ENCODE results near the gene AP1G2. TPM values are rescaled to one million over a fixed set of nuclear protein-coding genes. Genes with fewer than 3 reads are reported as not detected.
A peak's percentile ranks its signal among the peaks of the same experiment; 100 is the strongest.

The AP1G2 gene
- total RNA-seq, 1 donor from 2014 or later = 65.4 TPM

DNA sequence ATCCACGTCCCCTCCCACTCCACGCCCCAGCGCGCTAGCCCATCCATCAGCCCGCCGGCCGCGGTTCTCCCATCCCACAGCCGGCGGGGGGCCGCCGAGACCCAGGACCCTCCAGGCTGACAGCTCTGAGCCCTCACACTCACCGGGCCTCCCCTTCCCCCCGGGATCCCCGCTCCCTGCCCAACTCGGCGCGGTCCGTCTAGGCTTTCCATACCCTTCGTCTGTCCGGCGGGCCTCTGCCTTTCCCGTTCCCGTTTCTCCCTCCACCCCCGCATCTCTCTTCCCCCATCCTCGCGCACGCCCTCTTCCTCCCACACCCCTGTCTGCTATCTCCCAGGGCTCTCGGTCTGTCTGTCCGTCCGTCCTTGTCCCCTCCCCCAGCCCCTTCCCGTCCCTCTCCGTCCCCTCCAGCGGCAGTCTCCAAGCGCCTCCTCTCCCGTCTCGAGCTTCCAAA is 16.8 kb downstream of the AP1G2 start:
- peak; percentile 64 for DNase-seq (ENCODE audit: low spot score)
- peak overlapping the region; percentile 47 for H3K27ac Mint-ChIP-seq
- H3K4me1 ChIP-seq = peaks cover 40% of the 10 kb centered on the region

DNA sequence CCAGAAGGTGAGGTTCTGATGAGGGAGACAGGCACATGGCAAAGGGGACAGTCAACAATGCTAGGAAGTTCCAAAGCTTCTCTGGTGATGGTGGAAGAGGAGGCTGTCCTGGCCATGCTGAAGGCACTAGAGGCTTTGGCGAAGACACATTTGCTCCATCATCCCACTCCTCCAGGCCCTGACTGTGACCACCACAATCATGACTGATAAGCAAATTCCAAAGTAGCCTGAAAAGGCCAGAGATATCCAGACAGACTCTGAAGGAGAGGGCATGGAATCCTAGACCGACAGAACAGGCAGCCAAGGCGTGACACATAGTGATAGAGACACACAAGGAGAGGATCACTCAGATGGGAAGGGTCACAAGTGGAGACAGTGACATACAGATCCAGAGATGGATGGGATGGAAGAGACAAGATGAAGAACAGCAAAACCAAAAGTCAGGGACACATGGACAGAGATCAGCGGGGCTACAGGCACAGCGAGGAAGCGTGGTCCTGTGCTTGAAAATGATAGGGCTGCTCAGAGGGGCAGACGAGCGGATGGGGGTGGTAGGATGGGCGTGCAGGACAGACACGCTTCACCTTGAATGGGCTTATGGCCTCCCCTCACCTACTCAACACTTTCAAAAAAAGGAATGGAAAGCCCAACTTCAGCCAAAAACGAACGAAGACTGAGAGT is 17.3 kb downstream of the AP1G2 start:
- peaks cover 14% of the 10 kb centered on the region for H3K4me1 Mint-ChIP-seq
- Histone ChIP-seq H3K9ac (no peak overlapping the region), H2AFZ (replicated peaks) (peak overlapping the region; percentile 78), H3K27me3 (no peaks in the 10 kb centered on the region), H3K4me3 (peak overlapping the region; percentile 80), H3K79me2 (ENCODE audit: low read depth) (peaks cover 28% of the 10 kb centered on the region), H3K9me3 (ENCODE audit: low read depth) (no peaks in the 10 kb centered on the region), H3K4me2 (peak overlapping the region; percentile 81), H3F3A (ENCODE audit: low read depth) (peaks cover 39% of the 10 kb centered on the region), H3K4me1 (peaks cover 46% of the 10 kb centered on the region), H4K20me1 (ENCODE audit: low read depth) (peaks cover 15% of the 10 kb centered on the region), H3K27ac (no peak overlapping the region), H3K36me3 (no peaks in the 10 kb centered on the region)
- peaks cover 2% of the 10 kb centered on the region for H3K27me3 Mint-ChIP-seq (ENCODE audit: insufficient read depth, low read depth)
- H3K4me3 Mint-ChIP-seq = no peak overlapping the region
- no peak for TF ChIP-seq EZH2phosphoT487 (IDR thresholded peaks at IDR 0.05)
- H3K27ac Mint-ChIP-seq = no peak overlapping the region
- no peaks in the 10 kb centered on the region for H3K36me3 Mint-ChIP-seq
- H3K9me3 Mint-ChIP-seq = no peaks in the 10 kb centered on the region
- DNase-seq (ENCODE audit: low spot score) = peak; percentile 22

More for the DNA sequence above, 16.8 kb downstream of the AP1G2 start:
- no peaks in the 10 kb centered on the region for H3K27me3 ChIP-seq
- no peak overlapping the region for H3K4me3 Mint-ChIP-seq
- H3K4me1 Mint-ChIP-seq = peaks cover 11% of the 10 kb centered on the region
- peak overlapping the region; percentile 23 for H3K27ac ChIP-seq
- peak overlapping the region; percentile 78 for H2AFZ ChIP-seq (replicated peaks)
- TF ChIP-seq EZH2 (IDR thresholded peaks at IDR 0.05) = no peak
- no peaks in the 10 kb centered on the region for H3K36me3 Mint-ChIP-seq
- no peaks in the 10 kb centered on the region for H3K9me3 Mint-ChIP-seq
- H3K27me3 Mint-ChIP-seq (ENCODE audit: insufficient read depth, low read depth) = peaks cover 2% of the 10 kb centered on the region
- peaks cover 39% of the 10 kb centered on the region for H3F3A ChIP-seq (ENCODE audit: low read depth)
- peaks cover 28% of the 10 kb centered on the region for H3K79me2 ChIP-seq (ENCODE audit: low read depth)
- peaks cover 15% of the 10 kb centered on the region for H4K20me1 ChIP-seq (ENCODE audit: low read depth)
- H3K36me3 ChIP-seq = no peaks in the 10 kb centered on the region
- H3K9me3 ChIP-seq (ENCODE audit: low read depth) = no peaks in the 10 kb centered on the region
- peak overlapping the region; percentile 18 for H3K9ac ChIP-seq
- peak overlapping the region; percentile 81 for H3K4me2 ChIP-seq
- H3K4me3 ChIP-seq = peak overlapping the region; percentile 80

DNA sequence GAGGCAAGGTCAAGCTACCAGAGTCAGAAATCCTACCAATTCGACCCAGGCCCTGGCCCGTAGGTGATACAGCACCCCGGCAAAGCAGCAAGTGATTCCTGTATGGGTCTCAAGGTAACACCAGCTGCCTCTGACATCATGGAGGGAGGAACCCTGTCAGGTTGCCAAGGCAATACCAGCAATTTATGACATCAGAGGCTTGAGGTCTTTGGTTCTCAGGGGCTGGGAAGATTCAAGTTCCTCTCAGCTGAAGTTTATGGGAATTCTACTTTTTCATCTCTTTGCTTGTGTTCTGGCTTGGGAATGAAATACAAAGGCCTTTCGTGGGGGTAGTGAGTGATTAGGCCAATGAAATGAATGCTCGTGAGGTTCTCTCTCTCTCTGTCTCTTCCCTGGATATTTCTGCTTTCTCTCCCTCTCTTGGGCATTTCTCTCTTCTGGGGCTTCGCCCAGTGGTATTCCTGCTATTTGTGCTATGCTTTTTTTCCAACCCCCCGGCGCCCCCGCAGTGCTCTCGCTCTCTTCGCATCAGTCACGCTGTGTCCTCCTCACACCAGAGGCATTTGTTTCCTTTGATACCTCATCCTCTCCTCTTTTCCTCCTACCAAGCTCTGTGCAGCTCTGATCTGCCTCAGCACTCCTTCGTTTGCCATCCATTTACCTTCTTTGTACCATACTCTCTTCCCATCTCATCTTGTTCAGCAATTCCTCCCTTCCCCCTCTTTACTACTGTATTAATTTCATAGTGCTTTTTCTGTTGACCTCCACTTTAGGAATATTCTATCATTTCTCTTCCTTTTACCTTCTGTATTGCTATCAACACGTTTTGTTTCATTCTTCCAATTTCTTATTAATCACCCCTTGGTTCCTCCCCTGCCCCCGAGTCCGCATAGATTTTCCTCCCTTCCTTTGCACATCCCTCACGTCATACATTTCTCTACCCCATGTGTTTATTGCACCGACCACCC is 19.0 kb downstream of the AP1G2 start:
- H3K27ac Mint-ChIP-seq = no peak overlapping the region
- peak; percentile 37 for DNase-seq (ENCODE audit: low spot score)
- Histone ChIP-seq H3K36me3 (no peaks in the 10 kb centered on the region), H3K9ac (no peak overlapping the region), H3K27me3 (no peaks in the 10 kb centered on the region), H3F3A (ENCODE audit: low read depth) (peaks cover 42% of the 10 kb centered on the region), H2AFZ (replicated peaks) (no peak overlapping the region), H3K9me3 (ENCODE audit: low read depth) (no peaks in the 10 kb centered on the region), H3K4me3 (no peak overlapping the region), H3K4me1 (peaks cover 58% of the 10 kb centered on the region), H3K79me2 (ENCODE audit: low read depth) (peaks cover 30% of the 10 kb centered on the region), H3K4me2 (peak overlapping the region; percentile 81), H4K20me1 (ENCODE audit: low read depth) (peaks cover 20% of the 10 kb centered on the region), H3K27ac (no peak overlapping the region)
- H3K4me1 Mint-ChIP-seq = peaks cover 9% of the 10 kb centered on the region
- peaks cover 2% of the 10 kb centered on the region for H3K27me3 Mint-ChIP-seq (ENCODE audit: insufficient read depth, low read depth)
- no peaks in the 10 kb centered on the region for H3K36me3 Mint-ChIP-seq
- H3K4me3 Mint-ChIP-seq = no peak overlapping the region
- no peaks in the 10 kb centered on the region for H3K9me3 Mint-ChIP-seq
- TF ChIP-seq, protein P1, sequence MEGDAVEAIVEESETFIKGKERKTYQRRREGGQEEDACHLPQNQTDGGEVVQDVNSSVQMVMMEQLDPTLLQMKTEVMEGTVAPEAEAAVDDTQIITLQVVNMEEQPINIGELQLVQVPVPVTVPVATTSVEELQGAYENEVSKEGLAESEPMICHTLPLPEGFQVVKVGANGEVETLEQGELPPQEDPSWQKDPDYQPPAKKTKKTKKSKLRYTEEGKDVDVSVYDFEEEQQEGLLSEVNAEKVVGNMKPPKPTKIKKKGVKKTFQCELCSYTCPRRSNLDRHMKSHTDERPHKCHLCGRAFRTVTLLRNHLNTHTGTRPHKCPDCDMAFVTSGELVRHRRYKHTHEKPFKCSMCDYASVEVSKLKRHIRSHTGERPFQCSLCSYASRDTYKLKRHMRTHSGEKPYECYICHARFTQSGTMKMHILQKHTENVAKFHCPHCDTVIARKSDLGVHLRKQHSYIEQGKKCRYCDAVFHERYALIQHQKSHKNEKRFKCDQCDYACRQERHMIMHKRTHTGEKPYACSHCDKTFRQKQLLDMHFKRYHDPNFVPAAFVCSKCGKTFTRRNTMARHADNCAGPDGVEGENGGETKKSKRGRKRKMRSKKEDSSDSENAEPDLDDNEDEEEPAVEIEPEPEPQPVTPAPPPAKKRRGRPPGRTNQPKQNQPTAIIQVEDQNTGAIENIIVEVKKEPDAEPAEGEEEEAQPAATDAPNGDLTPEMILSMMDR (IDR thresholded peaks at IDR 0.05) = no peak
- TF ChIP-seq EZH2 (IDR thresholded peaks at IDR 0.05) (no peak), EZH2phosphoT487 (IDR thresholded peaks at IDR 0.05) (no peak)

DNA sequence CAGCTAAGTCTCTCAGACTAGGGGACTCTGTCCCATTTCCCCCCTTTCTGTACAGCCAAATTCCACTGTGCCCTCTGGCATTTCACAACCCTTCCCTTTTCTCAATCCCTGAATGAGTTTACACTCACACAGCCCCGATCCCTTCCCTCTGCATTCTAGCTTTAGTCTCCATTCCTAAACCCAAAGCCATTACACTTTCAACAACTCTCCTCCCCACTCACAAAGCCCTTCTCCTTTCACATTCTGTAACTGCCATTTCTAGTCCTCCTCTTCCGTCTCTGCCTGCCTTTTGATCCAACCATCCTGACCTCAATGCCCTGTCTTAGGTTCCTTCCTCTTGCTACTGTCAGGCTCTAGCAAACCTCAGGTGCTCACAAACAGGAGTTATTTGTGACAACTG is 19.7 kb downstream of the AP1G2 start:
- H3K4me2 ChIP-seq = peak overlapping the region; percentile 81
- TF ChIP-seq EZH2 (IDR thresholded peaks at IDR 0.05) = no peak
- TF ChIP-seq, protein P1 (IDR thresholded peaks at IDR 0.05) = no peak
- TF ChIP-seq EZH2phosphoT487 (IDR thresholded peaks at IDR 0.05) = no peak
- Mint-ChIP-seq H3K36me3 (peaks cover 3% of the 10 kb centered on the region), H3K9me3 (no peaks in the 10 kb centered on the region), H3K27ac (no peak overlapping the region), H3K4me3 (no peak overlapping the region), H3K4me1 (peaks cover 9% of the 10 kb centered on the region), H3K27me3 (ENCODE audit: insufficient read depth, low read depth) (peaks cover 2% of the 10 kb centered on the region)
- H3K9ac ChIP-seq = no peak overlapping the region
- no peak for DNase-seq (ENCODE audit: low spot score)
- peaks cover 38% of the 10 kb centered on the region for H3K79me2 ChIP-seq (ENCODE audit: low read depth)
- H3K9me3 ChIP-seq (ENCODE audit: low read depth) = no peaks in the 10 kb centered on the region
- H3K27me3 ChIP-seq = no peaks in the 10 kb centered on the region
- no peak overlapping the region for H3K27ac ChIP-seq
- peaks cover 42% of the 10 kb centered on the region for H3F3A ChIP-seq (ENCODE audit: low read depth)
- no peak overlapping the region for H2AFZ ChIP-seq (replicated peaks)
- peaks cover 20% of the 10 kb centered on the region for H4K20me1 ChIP-seq (ENCODE audit: low read depth)
- H3K4me3 ChIP-seq = no peak overlapping the region
- H3K36me3 ChIP-seq = no peaks in the 10 kb centered on the region
- H3K4me1 ChIP-seq = peaks cover 58% of the 10 kb centered on the region
